Fibroblast of lung (primary cell): ENCODE measurements around the gene GPC3. TPM values are rescaled to one million over a fixed set of nuclear protein-coding genes. Genes with fewer than 3 reads are reported as not detected.

ENCODE experiments used
- DNase-seq, 2 donors: peaks; one replicate each; pipeline versions ENCODE4 v3.0.0 to v3.0.0-alpha.2; 2010; ENCODE audit warnings: low read depth in 2 of 2
- H2AFZ ChIP-seq: 2 replicates; pipeline ENCODE4 v1.5.1; 2012; ENCODE audit warnings: low read length, control low read depth, inconsistent platforms
- H3K27ac ChIP-seq: 2 replicates; pipeline ENCODE4 v1.5.1; 2011; ENCODE audit warnings: low read length, control low read depth; ENCODE audit not compliant: insufficient read depth
- H3K27me3 ChIP-seq: 2 replicates; pipeline ENCODE4 v1.5.1; 2011; ENCODE audit warnings: mild to moderate bottlenecking, low read length; ENCODE audit not compliant: control insufficient read depth, insufficient read depth
- H3K36me3 ChIP-seq: 2 replicates; pipeline ENCODE4 v1.5.1; 2011; ENCODE audit warnings: low read length; ENCODE audit not compliant: control insufficient read depth, insufficient read depth
- H3K4me1 ChIP-seq: 2 replicates; pipeline ENCODE4 v1.5.1; 2011; ENCODE audit warnings: low read length; ENCODE audit not compliant: control insufficient read depth, insufficient read depth; ENCODE audit errors: extremely low read depth
- H3K4me2 ChIP-seq: 2 replicates; pipeline ENCODE4 v1.5.1; 2011; ENCODE audit warnings: low read length, control low read depth; ENCODE audit not compliant: insufficient read depth; ENCODE audit errors: extremely low read depth
- H3K4me3 ChIP-seq, 4 experiments: fragments of 200-600 bp in 1 of 4; sonication (generic) in 1 of 4; replicated peaks in 1 of 4; 2 replicates each; pipeline ENCODE4 v1.5.1; 2011 to 2016; ENCODE audit warnings: low read length in 4 of 4, low read depth in 3 of 4, mild to moderate bottlenecking in 3 of 4, control low read depth in 2 of 4, inconsistent platforms in 1 of 4, mixed read lengths in 1 of 4; ENCODE audit not compliant: insufficient read depth in 1 of 4; ENCODE audit errors: control extremely low read depth in 1 of 4
- H3K79me2 ChIP-seq: 2 replicates; pipeline ENCODE4 v1.5.1; 2012; ENCODE audit warnings: mild to moderate bottlenecking, low read length, inconsistent platforms; ENCODE audit not compliant: control insufficient read depth, insufficient read depth
- H3K9ac ChIP-seq: 2 replicates; pipeline ENCODE4 v1.5.1; 2011; ENCODE audit warnings: mild to moderate bottlenecking, low read length, control low read depth; ENCODE audit not compliant: insufficient read depth
- H3K9me3 ChIP-seq: 2 replicates; pipeline ENCODE4 v1.5.1; 2012; ENCODE audit warnings: low read depth, low read length; ENCODE audit not compliant: control insufficient read depth, insufficient read depth
- H4K20me1 ChIP-seq: 2 replicates; pipeline ENCODE4 v1.5.1; 2011; ENCODE audit warnings: low read length; ENCODE audit not compliant: control insufficient read depth, insufficient read depth; ENCODE audit errors: extremely low read depth
- CTCF ChIP-seq, 2 donors: IDR thresholded peaks in 1 of 2; conservative IDR thresholded peaks in 1 of 2; 1 replicate in 1 of 2; 2 replicates in 1 of 2; pipeline ENCODE4 v1.5.1; 2011 to 2012; ENCODE audit warnings: low read length in 2 of 2, control low read depth in 1 of 2, inconsistent platforms in 1 of 2, low read depth in 1 of 2, mild to moderate bottlenecking in 1 of 2
- EZH2 ChIP-seq: IDR thresholded peaks from 2 replicates; pipeline ENCODE4 v1.5.1; 2012; ENCODE audit warnings: low read length, control low read depth, mild to moderate bottlenecking; ENCODE audit errors: missing control alignments
- polyA plus RNA-seq, 2 donors: library from polyadenylated mRNA; depleted of rRNA in 1 of 2; stranded (reverse) in 1 of 2; unstranded in 1 of 2; fragments of >200 nt; gene quantifications; 2 replicates each; pipeline ENCODE4 v1.2.1, GENCODE V29; 2011 to 2012; ENCODE audit warnings: missing spikeins in 1 of 2
- total RNA-seq: library from RNA; depleted of rRNA; stranded (reverse); fragments of >200 nt; gene quantifications from 2 replicates; pipeline ENCODE4 v1.2.1, GENCODE V29; 2014

The GPC3 gene
- total and polyA plus RNA-seq, 2 donors (not counting 1 experiment from before 2014, with no cell fraction given): 6.4 to 7.1 TPM

GRCh38 chrX:133636009-133636408 is 349.4 kb downstream of the GPC3 start:
- no peaks in the 10 kb centered on the region for H4K20me1 ChIP-seq
- no peak overlapping the region for H2AFZ ChIP-seq
- H3K4me3 ChIP-seq: no peak overlapping the region
- no peak overlapping the region for H3K4me2 ChIP-seq
- no peak for DNase-seq
- H3K9me3 ChIP-seq: no peaks in the 10 kb centered on the region
- H3K9ac ChIP-seq: no peak overlapping the region
- no peaks in the 10 kb centered on the region for H3K79me2 ChIP-seq
- H3K36me3 ChIP-seq: no peaks in the 10 kb centered on the region
- TF ChIP-seq CTCF (conservative IDR thresholded peaks at IDR 0.05 in 1 of 2, IDR thresholded peaks at IDR 0.05 in 1 of 2; ENCODE audit: low read depth in 1 of 2, low read length in 2 of 2) (no peak), EZH2 (no peak)
- no peaks in the 10 kb centered on the region for H3K27me3 ChIP-seq
- no peak overlapping the region for H3K27ac ChIP-seq
- H3K4me1 ChIP-seq: no peaks in the 10 kb centered on the region

- no peaks in the 10 kb centered on the region for H3K4me1 ChIP-seq
- no peaks in the 10 kb centered on the region for H4K20me1 ChIP-seq
- H3K4me3 ChIP-seq: no peak overlapping the region
- H3K9me3 ChIP-seq: no peaks in the 10 kb centered on the region
- no peak overlapping the region for H2AFZ ChIP-seq
- H3K27ac ChIP-seq: no peak overlapping the region
- H3K9ac ChIP-seq: no peak overlapping the region
- H3K79me2 ChIP-seq: no peaks in the 10 kb centered on the region
- no peaks in the 10 kb centered on the region for H3K36me3 ChIP-seq
- no peaks in the 10 kb centered on the region for H3K27me3 ChIP-seq
- TF ChIP-seq EZH2 (no peak), CTCF (conservative IDR thresholded peaks at IDR 0.05 in 1 of 2, IDR thresholded peaks at IDR 0.05 in 1 of 2; ENCODE audit: low read depth in 1 of 2, low read length in 2 of 2) (no peak)
- no peak overlapping the region for H3K4me2 ChIP-seq
- DNase-seq: no peak
Observed at GRCh38 chrX:133634416-133634815, 351.0 kb downstream of the GPC3 start.

- H3K4me2 ChIP-seq: no peak overlapping the region
- no peaks in the 10 kb centered on the region for H3K27me3 ChIP-seq
- H3K9me3 ChIP-seq: no peaks in the 10 kb centered on the region
- no peak overlapping the region for H2AFZ ChIP-seq
- no peak overlapping the region for H3K9ac ChIP-seq
- no peak for TF ChIP-seq EZH2
- TF ChIP-seq CTCF (conservative IDR thresholded peaks at IDR 0.05 in 1 of 2, IDR thresholded peaks at IDR 0.05 in 1 of 2; ENCODE audit: low read depth in 1 of 2, low read length in 2 of 2): no peak
- no peaks in the 10 kb centered on the region for H3K79me2 ChIP-seq
- DNase-seq: no peak
- no peaks in the 10 kb centered on the region for H4K20me1 ChIP-seq
- no peaks in the 10 kb centered on the region for H3K36me3 ChIP-seq
- H3K4me3 ChIP-seq: no peak overlapping the region
- no peaks in the 10 kb centered on the region for H3K4me1 ChIP-seq
- H3K27ac ChIP-seq: no peak overlapping the region
Observed at GRCh38 chrX:133633950-133634349, 351.4 kb downstream of the GPC3 start.
